Uterus (tissue), 4 donors: ENCODE results near the gene NGF. TPM values are rescaled to one million over a fixed set of nuclear protein-coding genes. Genes with fewer than 3 reads are reported as not detected.

Source experiments
- DNase-seq, 2 donors: peaks; one replicate each; pipeline ENCODE4 v3.0.0-alpha.2; 2019 to 2020
- H3K27ac ChIP-seq, 2 donors: fragments of 200-600 bp; sonication (generic); 1 replicate in 1 of 2; 2 replicates in 1 of 2; pipeline ENCODE4 v1.5.1; 2016 to 2018
- H3K27me3 ChIP-seq, 2 donors: fragments of 200-600 bp; sonication (generic); one replicate each; pipeline ENCODE4 v1.5.1; 2018 to 2019; ENCODE audit warnings: control low read depth in 1 of 2
- H3K36me3 ChIP-seq, 2 donors: fragments of 200-600 bp; sonication (generic); one replicate each; pipeline ENCODE4 v1.5.1; 2019; ENCODE audit warnings: control low read depth in 1 of 2
- H3K4me1 ChIP-seq, 2 donors: fragments of 200-600 bp; sonication (generic); one replicate each; pipeline ENCODE4 v1.5.1; 2018 to 2019; ENCODE audit warnings: control low read depth in 1 of 2
- H3K4me3 ChIP-seq, 2 donors: fragments of 200-600 bp; sonication (generic); 1 replicate in 1 of 2; 2 replicates in 1 of 2; pipeline ENCODE4 v1.5.1; 2018 to 2019; ENCODE audit warnings: mild to moderate bottlenecking in 1 of 2
- H3K9me3 ChIP-seq, 2 donors: fragments of 200-600 bp; sonication (generic); one replicate each; pipeline ENCODE4 v1.5.1; 2019; ENCODE audit warnings: control low read depth in 1 of 2
- CTCF ChIP-seq, 4 experiments: fragments of 200-600 bp in 2 of 4; fragments of 450-650 bp in 2 of 4; sonication (generic) in 2 of 4; IDR thresholded peaks; one replicate each; pipeline ENCODE4 v1.5.1; 2016 to 2019; ENCODE audit warnings: antibody characterized with exemption in 4 of 4, mild to moderate bottlenecking in 2 of 4, moderate library complexity in 1 of 4
- POLR2A ChIP-seq, 2 donors: fragments of 450-650 bp; IDR thresholded peaks; one replicate each; pipeline ENCODE4 v1.6.1; 2016; ENCODE audit warnings: antibody characterized with exemption in 2 of 2, mild to moderate bottlenecking in 1 of 2, moderate library complexity in 1 of 2
- intact Hi-C: fragments of 100-400 bp; cut with DNase I; formaldehyde crosslinking; loops from one replicate; pipeline ENCODE4 v1.15.1; 2023; ENCODE audit warnings: low total_unique reads
- total RNA-seq, 4 donors: library from RNA; depleted of rRNA in 3 of 4; stranded (reverse); fragments of >200 nt in 3 of 4; gene quantifications; one replicate each; pipeline versions ENCODE4 v1.1.0 to v1.2.4, GENCODE V29; 2014 to 2023
- donor health status: DM: yes; HTN: yes; CAD: no.

Gene NGF
- total RNA-seq, 4 donors from 2014 or later, result 1.3 to 21.4 (median 13.5) TPM

GRCh38 chr1:115356356-115356755, 18.3 kb upstream of the NGF start:
- no peak overlapping the region for H3K4me3 ChIP-seq
- no peaks in the 10 kb centered on the region for H3K4me1 ChIP-seq
- no peak for DNase-seq
- H3K27ac ChIP-seq, result no peak overlapping the region
- TF ChIP-seq POLR2A (IDR thresholded peaks at IDR 0.05), result no peak
- TF ChIP-seq CTCF (IDR thresholded peaks at IDR 0.05), result no peak
- no peaks in the 10 kb centered on the region for H3K36me3 ChIP-seq
- H3K27me3 ChIP-seq, result no peaks in the 10 kb centered on the region
- H3K9me3 ChIP-seq, result no peaks in the 10 kb centered on the region
- intact Hi-C loops, result no loop called here

- DNase-seq, result no peak
- H3K4me1 ChIP-seq, result no peaks in the 10 kb centered on the region
- no peak overlapping the region for H3K27ac ChIP-seq
- no peak overlapping the region for H3K4me3 ChIP-seq
- H3K9me3 ChIP-seq, result no peaks in the 10 kb centered on the region
- H3K36me3 ChIP-seq, result no peaks in the 10 kb centered on the region
- no peaks in the 10 kb centered on the region for H3K27me3 ChIP-seq
- intact Hi-C loops, result no loop called here
- no peak for TF ChIP-seq CTCF (IDR thresholded peaks at IDR 0.05)
- no peak for TF ChIP-seq POLR2A (IDR thresholded peaks at IDR 0.05)
Observed at GRCh38 chr1:115355069-115355468, 17.0 kb upstream of the NGF start.

GRCh38 chr1:115351143-115351542, 13.1 kb upstream of the NGF start:
- H3K4me1 ChIP-seq, result no peaks in the 10 kb centered on the region
- no peak overlapping the region for H3K27ac ChIP-seq
- no peaks in the 10 kb centered on the region for H3K27me3 ChIP-seq
- TF ChIP-seq CTCF (IDR thresholded peaks at IDR 0.05), result no peak
- no peak for TF ChIP-seq POLR2A (IDR thresholded peaks at IDR 0.05)
- DNase-seq, result no peak
- no peaks in the 10 kb centered on the region for H3K36me3 ChIP-seq
- no peaks in the 10 kb centered on the region for H3K9me3 ChIP-seq
- intact Hi-C loops, result no loop called here
- H3K4me3 ChIP-seq, result no peak overlapping the region

- H3K27ac ChIP-seq, result no peak overlapping the region
- H3K9me3 ChIP-seq, result no peaks in the 10 kb centered on the region
- intact Hi-C loops, result no loop called here
- H3K36me3 ChIP-seq, result no peaks in the 10 kb centered on the region
- TF ChIP-seq CTCF (IDR thresholded peaks at IDR 0.05) (no peak), POLR2A (IDR thresholded peaks at IDR 0.05) (no peak)
- H3K4me1 ChIP-seq, result no peaks in the 10 kb centered on the region
- no peak for DNase-seq
- no peak overlapping the region for H3K4me3 ChIP-seq
- no peaks in the 10 kb centered on the region for H3K27me3 ChIP-seq
Observed at GRCh38 chr1:115348636-115349035, 10.6 kb upstream of the NGF start.

- Histone ChIP-seq H3K27ac (no peak overlapping the region), H3K4me3 (no peak overlapping the region), H3K9me3 (no peaks in the 10 kb centered on the region), H3K36me3 (no peaks in the 10 kb centered on the region), H3K27me3 (no peaks in the 10 kb centered on the region), H3K4me1 (no peaks in the 10 kb centered on the region)
- intact Hi-C loops, result no loop called here
- TF ChIP-seq POLR2A (IDR thresholded peaks at IDR 0.05), result no peak
- no peak for TF ChIP-seq CTCF (IDR thresholded peaks at IDR 0.05)
- DNase-seq, result no peak
Observed at GRCh38 chr1:115347282-115347681, 9.2 kb upstream of the NGF start.
